ENCODE data around the gene ANGPTL7. TPM values are rescaled to one million over a fixed set of nuclear protein-coding genes. Genes with fewer than 3 reads are reported as not detected.

ANGPTL7 gene
- total RNA-seq, 5 donors from 2014 or later (not counting 1 experiment from before 2014, with no cell fraction given), result not detected

Other genes starting within 250 kb of the ANGPTL7 start
- 100 to 1,000 TPM; 137 to 183 (median 160) TPM for gene TARDBP, start 176.7 kb upstream of the ANGPTL7 start, total RNA-seq
- gene MASP2, start 142.1 kb upstream of the ANGPTL7 start, total RNA-seq, result under 1 TPM in 2 of 5 donors, not detected in 3; 0.33 to 0.38 TPM
- 10 to 100 TPM; 38.0 to 78.5 (median 72.4) TPM for gene SRM, start 129.3 kb upstream of the ANGPTL7 start, total RNA-seq
- gene EXOSC10, start 89.5 kb upstream of the ANGPTL7 start, total RNA-seq, result 10 to 100 TPM; 72.5 to 85.2 (median 82.1) TPM
- 10 to 100 TPM; 41.7 to 45.1 (median 43.6) TPM for gene MTOR, start 73.2 kb downstream of the ANGPTL7 start, total RNA-seq
- gene UBIAD1, start 83.8 kb downstream of the ANGPTL7 start, total RNA-seq, result 10 to 100 TPM; 21.1 to 52.1 (median 34.1) TPM